GM03348 (cell line): ENCODE measurements around the gene ARL8B.
"Not testable (repeated sequence)": the region's sequence is repeated elsewhere in the genome, so short reads cannot be mapped to it uniquely, and the experiment has no call there.

ENCODE experiments used
- DNase-seq: peaks from one replicate; pipeline ENCODE4 v3.0.0; 2012; ENCODE audit warnings: low spot score

The ARL8B gene

GRCh38 chr3:5147152-5147551 lies 25.1 kb downstream of the ARL8B start:
- not testable (repeated sequence) for DNase-seq

DNA sequence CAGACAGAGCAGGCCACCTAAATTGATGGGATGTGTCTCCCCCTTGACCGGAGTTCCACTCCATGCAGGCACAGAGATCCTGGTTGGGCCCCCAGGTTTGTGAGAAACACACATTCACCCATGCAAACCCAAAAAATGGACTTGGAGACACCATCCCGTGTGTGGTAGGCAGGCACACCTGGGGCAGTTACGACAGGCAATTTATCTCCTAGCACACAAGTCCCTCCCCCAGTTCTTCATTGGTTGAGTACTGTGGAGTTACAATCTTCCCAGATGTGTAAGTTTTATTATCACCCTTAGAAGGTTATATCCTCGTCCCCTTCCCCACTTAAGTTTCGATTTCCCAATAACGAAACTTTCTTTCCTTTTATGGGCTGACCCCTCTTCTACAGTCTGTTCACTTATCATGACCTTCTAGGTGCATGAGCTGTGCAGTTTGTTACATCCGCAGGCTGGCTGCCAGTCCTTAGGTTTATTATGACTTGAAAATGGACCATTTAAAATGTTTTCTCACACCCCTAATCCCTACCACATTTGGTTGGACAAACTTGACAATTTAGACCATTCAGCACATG lies 27.3 kb downstream of the ARL8B start:
- DNase-seq: no peak

GRCh38 chr3:5151586-5151985 lies 29.5 kb downstream of the ARL8B start:
- DNase-seq: no peak

DNA sequence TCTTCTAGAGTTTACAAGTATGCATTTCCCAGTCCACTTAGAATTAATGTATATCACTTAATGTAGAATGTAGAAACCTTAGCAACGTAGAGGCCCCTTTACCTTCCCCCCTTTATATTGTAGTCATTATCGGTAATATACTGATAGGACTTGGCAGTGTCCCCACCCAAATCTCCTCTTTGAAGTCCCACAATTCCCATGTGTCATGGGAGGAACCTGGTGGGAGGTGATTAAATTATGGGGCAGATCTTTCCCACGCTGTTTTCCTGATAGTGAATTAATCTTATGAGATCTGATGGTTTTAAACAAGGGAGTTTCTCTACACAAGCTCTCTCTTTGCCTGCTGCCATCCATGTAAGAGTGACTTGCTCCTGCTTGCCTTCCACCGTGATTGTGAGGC lies 31.0 kb downstream of the ARL8B start:
- DNase-seq: no peak

DNA sequence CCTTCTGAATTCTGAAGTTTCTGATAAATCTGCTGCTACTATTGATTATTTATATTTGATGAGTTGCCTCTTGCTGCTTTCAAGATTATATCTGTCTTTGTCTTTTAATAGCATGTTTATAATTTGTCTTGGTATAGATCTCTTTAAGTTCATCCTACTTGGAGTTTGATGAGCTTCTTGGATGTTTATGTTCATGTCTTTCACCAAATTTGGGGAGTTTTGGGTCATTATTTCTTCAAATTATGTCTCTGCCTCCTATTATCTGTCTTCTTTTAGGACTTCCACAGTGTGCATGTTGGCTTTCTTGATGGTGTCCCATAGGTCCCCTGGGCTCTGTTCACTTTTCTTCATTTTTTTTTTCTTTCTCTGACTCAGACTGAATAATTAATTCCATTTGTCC lies 33.1 kb downstream of the ARL8B start:
- no peak for DNase-seq

- no peak for DNase-seq
Measured at GRCh38 chr3:5160321-5160720, 38.2 kb downstream of the ARL8B start.

DNA sequence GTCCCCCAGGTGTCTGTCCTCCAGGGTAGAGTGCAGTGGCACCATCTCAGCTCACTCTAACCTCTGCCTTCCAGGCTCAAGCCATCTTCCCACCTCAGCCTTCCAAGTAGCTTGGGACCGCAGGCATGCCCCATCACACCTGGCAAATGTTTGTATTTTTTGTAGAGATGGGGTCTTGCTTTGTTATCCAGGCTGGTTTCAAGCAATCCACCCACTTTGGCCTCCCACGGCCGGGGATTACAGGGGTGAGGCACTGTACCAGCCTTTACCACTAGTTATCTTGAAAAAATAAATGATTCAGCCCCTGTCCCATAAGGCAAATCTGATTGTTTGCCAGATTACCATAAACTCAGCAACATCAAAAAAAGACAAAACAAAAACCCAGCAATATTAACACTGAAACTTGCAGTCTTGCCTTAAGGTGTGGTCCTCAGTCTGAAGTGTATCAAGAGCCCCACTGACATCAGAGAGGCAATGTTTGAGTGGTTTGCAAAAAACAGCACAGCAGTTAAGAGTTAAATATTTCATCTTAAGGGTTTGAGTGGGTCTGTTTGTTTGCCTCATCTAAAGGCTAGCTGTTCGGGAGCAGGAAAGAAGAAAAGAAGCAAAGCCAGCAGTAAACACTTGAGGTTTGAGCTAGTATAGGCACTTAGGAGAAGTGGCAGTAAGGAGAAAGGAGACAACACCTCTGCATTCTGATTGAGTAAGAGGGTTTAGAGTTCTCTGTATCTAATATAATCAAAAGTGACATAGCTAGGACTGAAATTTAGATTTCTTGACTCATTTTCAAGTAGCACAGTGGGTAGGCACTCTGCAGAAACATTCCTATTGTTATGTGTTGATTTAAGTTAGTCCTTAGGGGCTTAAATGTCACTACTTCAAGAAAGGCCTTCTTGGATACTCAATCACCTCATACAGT lies 39.1 kb downstream of the ARL8B start:
- DNase-seq: no peak

GRCh38 chr3:5162102-5162501 lies 40.0 kb downstream of the ARL8B start:
- peak; percentile 40 for DNase-seq

DNA sequence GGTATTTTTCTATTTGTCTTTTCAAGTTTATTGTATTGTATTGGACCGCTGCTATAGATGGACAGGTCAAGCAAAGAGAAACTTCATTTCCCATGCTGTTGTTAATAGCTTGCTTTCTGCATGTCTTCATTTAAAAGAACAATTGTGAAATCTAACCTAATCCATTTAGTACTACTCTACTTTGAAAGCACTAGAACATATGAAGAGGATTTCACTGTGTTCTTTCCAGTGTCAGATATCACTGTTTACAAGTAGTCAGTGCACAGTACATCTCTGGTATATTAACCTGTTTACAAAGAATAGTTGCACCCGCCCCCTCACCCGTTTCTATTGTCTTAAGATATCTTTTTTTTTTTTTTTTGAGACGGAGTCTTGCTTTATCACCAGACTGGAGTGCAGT lies 43.6 kb downstream of the ARL8B start:
- no peak for DNase-seq

DNA sequence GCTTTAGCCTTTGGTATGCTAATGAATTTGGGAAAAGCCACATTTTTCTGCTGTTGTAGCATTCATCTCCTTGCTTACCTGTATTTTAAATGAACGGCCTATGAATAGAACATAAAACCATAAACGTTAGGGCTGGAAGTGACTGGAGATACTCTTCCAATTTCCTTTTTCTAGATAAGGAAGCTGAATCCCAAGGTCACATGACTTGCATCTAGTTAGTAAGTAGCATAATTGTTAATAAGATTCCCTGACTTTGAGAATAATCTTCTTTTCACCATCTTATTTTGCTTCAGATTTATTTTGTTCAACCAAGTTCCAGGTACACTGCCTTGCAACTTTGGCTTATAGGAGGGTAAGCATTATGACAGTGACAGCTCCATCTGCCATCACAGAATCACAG lies 44.8 kb downstream of the ARL8B start:
- no peak for DNase-seq

- DNase-seq: no peak
Measured at GRCh38 chr3:5168110-5168509, 46.0 kb downstream of the ARL8B start.

DNA sequence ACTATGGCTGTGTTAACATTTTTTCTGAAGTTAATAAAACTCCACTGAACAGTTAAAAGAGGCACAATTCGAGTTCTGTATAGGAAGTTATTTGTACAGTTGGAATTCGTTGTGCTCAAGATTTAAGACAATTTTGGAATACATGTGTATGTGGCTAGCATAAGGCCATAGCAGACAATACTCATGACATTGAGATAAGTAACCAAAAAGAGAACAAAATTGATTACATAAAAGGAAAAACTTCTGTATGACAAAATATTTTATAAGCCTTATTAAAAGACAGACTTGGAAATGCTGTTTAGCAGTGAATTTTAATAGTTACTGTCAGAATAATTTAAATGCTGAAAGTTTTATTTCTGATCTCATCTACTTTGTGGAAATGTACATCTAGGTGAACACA lies 47.7 kb downstream of the ARL8B start:
- DNase-seq: no peak

- DNase-seq: no peak
Measured at GRCh38 chr3:5170975-5171374, 48.9 kb downstream of the ARL8B start.

- DNase-seq: no peak
Measured at GRCh38 chr3:5172018-5172417, 49.9 kb downstream of the ARL8B start.

DNA sequence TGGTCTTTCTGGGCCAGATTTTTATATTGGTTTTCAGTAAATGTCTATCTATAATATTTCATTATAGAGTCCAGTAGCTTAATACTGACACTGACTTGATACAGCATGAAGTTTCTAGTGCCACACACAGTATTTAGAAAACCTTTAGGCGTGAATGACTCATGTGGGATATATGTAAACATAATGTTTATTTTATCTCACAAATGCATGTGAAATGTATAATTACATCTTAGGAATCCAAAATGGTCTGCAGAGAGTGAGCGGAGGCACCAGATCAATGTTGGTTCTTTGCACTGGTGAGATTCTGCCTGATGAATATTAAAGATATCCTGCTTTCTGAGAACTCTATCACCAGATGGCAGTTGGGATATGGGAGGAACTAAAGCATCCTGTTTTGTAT lies 56.9 kb downstream of the ARL8B start:
- DNase-seq: not testable (repeated sequence)

GRCh38 chr3:5181469-5182141 lies 59.5 kb downstream of the ARL8B start:
- DNase-seq: no peak

- not testable (repeated sequence) for DNase-seq
Measured at GRCh38 chr3:5183714-5184113, 61.6 kb downstream of the ARL8B start.

- no peak for DNase-seq
Measured at GRCh38 chr3:5184499-5184898, 62.4 kb downstream of the ARL8B start.

GRCh38 chr3:5185093-5185673 lies 63.1 kb downstream of the ARL8B start:
- DNase-seq: no peak

GRCh38 chr3:5186089-5186857 lies 64.2 kb downstream of the ARL8B start:
- no peak for DNase-seq

DNA sequence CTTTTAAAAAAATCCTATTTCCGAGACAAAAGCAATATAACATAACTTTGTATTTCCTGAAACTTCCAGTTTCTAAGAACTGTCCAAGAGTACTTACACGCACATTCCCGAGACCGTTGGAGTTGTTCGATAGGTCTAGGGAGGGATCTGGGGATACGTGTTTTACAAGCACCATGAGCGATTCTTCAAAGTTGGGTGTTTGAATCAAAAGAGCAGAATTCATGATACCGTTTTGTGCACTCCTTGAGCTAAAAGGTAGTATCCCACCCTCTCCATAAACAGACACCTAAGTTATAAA lies 64.7 kb downstream of the ARL8B start:
- DNase-seq: no peak
